ENCODE data around the gene RELT.

RELT gene

GRCh38 chr11:73425108-73425507 is 48.9 kb downstream of the RELT start:
- Histone ChIP-seq H3K9ac (ENCODE audit: low read length) (no peak overlapping the region), H3K79me2 (ENCODE audit: insufficient read depth, low read length) (no peaks in the 10 kb centered on the region), H3K9me2 (replicated peaks; ENCODE audit: insufficient read depth, low read length) (no peaks in the 10 kb centered on the region), H3K9me3 (ENCODE audit: insufficient read depth, low read length) (no peaks in the 10 kb centered on the region), H3K36me3 (ENCODE audit: low read length) (no peaks in the 10 kb centered on the region), H3K27ac (ENCODE audit: low read depth, low read length) (no peak overlapping the region), H2AFZ (ENCODE audit: low read depth, low read length, severe bottlenecking) (no peak overlapping the region), H3F3A (ENCODE audit: insufficient read depth) (no peaks in the 10 kb centered on the region), H3K4me2 (ENCODE audit: low read depth, low read length, poor library complexity, severe bottlenecking) (no peak overlapping the region), H3K27me3 (ENCODE audit: low read length) (no peaks in the 10 kb centered on the region), H4K20me1 (ENCODE audit: low read depth, low read length) (no peaks in the 10 kb centered on the region), H3K4me3 (ENCODE audit: insufficient read depth, low read length, poor library complexity, severe bottlenecking) (no peak overlapping the region)
- TF ChIP-seq CTCF (IDR thresholded peaks at IDR 0.05; ENCODE audit: insufficient read depth, low read length, poor library complexity, severe bottlenecking) = no peak
- no peak for TF ChIP-seq EZH2phosphoT487 (conservative IDR thresholded peaks at IDR 0.05; ENCODE audit: low read length)

DNA sequence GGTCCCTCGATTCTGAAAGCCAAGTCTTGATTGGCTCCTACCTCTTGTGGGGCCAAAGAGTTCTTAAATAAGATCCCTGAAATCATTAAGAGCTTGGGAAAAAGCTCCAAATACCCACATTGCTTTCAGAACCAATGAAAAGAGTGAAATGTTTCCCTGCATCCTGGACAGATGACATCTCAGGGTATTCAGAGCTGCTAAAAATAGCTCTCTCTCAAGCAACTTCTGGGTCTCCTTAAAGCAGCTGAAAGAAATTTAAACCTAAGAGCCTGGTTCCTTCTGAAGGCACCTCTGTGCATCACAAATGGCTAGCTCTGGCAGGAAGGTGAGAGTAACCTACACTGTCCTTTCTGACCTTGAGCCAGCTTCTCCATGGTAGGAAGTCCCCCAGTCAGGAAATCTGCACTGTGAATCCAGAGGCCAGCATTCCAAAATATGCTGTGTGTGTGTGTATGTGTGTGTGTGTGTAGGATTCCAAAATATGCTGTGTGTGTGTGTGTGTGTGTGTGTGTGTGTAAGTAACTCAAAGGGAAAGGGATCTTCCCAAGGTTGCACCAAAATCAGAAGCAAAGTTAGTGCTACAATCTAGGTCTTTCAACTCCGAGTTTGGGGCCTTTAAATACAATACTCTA is 50.1 kb downstream of the RELT start:
- Histone ChIP-seq H3K9me3 (ENCODE audit: insufficient read depth, low read length) (no peaks in the 10 kb centered on the region), H3K27me3 (ENCODE audit: low read length) (no peaks in the 10 kb centered on the region), H3K27ac (ENCODE audit: low read depth, low read length) (no peak overlapping the region), H3K9me2 (replicated peaks; ENCODE audit: insufficient read depth, low read length) (no peaks in the 10 kb centered on the region), H3F3A (ENCODE audit: insufficient read depth) (no peaks in the 10 kb centered on the region), H3K79me2 (ENCODE audit: insufficient read depth, low read length) (no peaks in the 10 kb centered on the region), H3K36me3 (ENCODE audit: low read length) (no peaks in the 10 kb centered on the region), H3K4me2 (ENCODE audit: low read depth, low read length, poor library complexity, severe bottlenecking) (no peak overlapping the region), H3K9ac (ENCODE audit: low read length) (no peak overlapping the region), H3K4me3 (ENCODE audit: insufficient read depth, low read length, poor library complexity, severe bottlenecking) (no peak overlapping the region), H4K20me1 (ENCODE audit: low read depth, low read length) (no peaks in the 10 kb centered on the region), H2AFZ (ENCODE audit: low read depth, low read length, severe bottlenecking) (no peak overlapping the region)
- no peak for TF ChIP-seq CTCF (IDR thresholded peaks at IDR 0.05; ENCODE audit: insufficient read depth, low read length, poor library complexity, severe bottlenecking)
- TF ChIP-seq EZH2phosphoT487 (conservative IDR thresholded peaks at IDR 0.05; ENCODE audit: low read length) = no peak

GRCh38 chr11:73428227-73428626 is 52.0 kb downstream of the RELT start:
- H3K27me3 ChIP-seq (ENCODE audit: low read length) = no peaks in the 10 kb centered on the region
- no peak overlapping the region for H3K27ac ChIP-seq (ENCODE audit: low read depth, low read length)
- H3K36me3 ChIP-seq (ENCODE audit: low read length) = no peaks in the 10 kb centered on the region

More at GRCh38 chr11:73428227-73428626, 52.0 kb downstream of the RELT start:
- Histone ChIP-seq H2AFZ (ENCODE audit: low read depth, low read length, severe bottlenecking) (no peak overlapping the region), H4K20me1 (ENCODE audit: low read depth, low read length) (no peaks in the 10 kb centered on the region), H3K4me3 (ENCODE audit: insufficient read depth, low read length, poor library complexity, severe bottlenecking) (no peak overlapping the region), H3K9ac (ENCODE audit: low read length) (no peak overlapping the region), H3F3A (ENCODE audit: insufficient read depth) (no peaks in the 10 kb centered on the region), H3K4me2 (ENCODE audit: low read depth, low read length, poor library complexity, severe bottlenecking) (no peak overlapping the region), H3K9me3 (ENCODE audit: insufficient read depth, low read length) (no peaks in the 10 kb centered on the region), H3K79me2 (ENCODE audit: insufficient read depth, low read length) (no peaks in the 10 kb centered on the region), H3K9me2 (replicated peaks; ENCODE audit: insufficient read depth, low read length) (no peaks in the 10 kb centered on the region)
- TF ChIP-seq CTCF (IDR thresholded peaks at IDR 0.05; ENCODE audit: insufficient read depth, low read length, poor library complexity, severe bottlenecking) (no peak), EZH2phosphoT487 (conservative IDR thresholded peaks at IDR 0.05; ENCODE audit: low read length) (no peak)
